Stimulated activated naive CD4-positive, alpha-beta T cell treated with Interleukin-2 at 50 U/mL for 16 hours (primary cell): ENCODE measurements around the gene FAM186B.

Experiments used
- DNase-seq: peaks from one replicate; lab custom pipeline; 2025; lab: John Stamatoyannopoulos, UW

The FAM186B gene

GRCh38 chr12:49609875-49610154 lies 4.4 kb upstream of the FAM186B start:
- no peak for DNase-seq

- DNase-seq = no peak
These were observed 3.8 kb upstream of the FAM186B start for GRCh38 chr12:49609059-49609874.

GRCh38 chr12:49604856-49605255 lies 583 bp downstream of the FAM186B start:
- DNase-seq = no peak

GRCh38 chr12:49603721-49604120 lies 1.7 kb downstream of the FAM186B start:
- no peak for DNase-seq

- DNase-seq = no peak
These were observed 5.5 kb downstream of the FAM186B start for GRCh38 chr12:49599961-49600360.

GRCh38 chr12:49598527-49598926 lies 6.9 kb downstream of the FAM186B start:
- no peak for DNase-seq

- no peak for DNase-seq
These were observed 16.5 kb downstream of the FAM186B start for GRCh38 chr12:49588721-49589516.

GRCh38 chr12:49588281-49588680 lies 17.2 kb downstream of the FAM186B start:
- DNase-seq = no peak

- DNase-seq = no peak
These were observed 18.1 kb downstream of the FAM186B start for GRCh38 chr12:49587174-49587908.

- DNase-seq = no peak
These were observed 19.7 kb downstream of the FAM186B start for GRCh38 chr12:49585477-49586459.

- no peak for DNase-seq
These were observed 20.8 kb downstream of the FAM186B start for GRCh38 chr12:49584591-49584990.

GRCh38 chr12:49583366-49584094 lies 21.9 kb downstream of the FAM186B start:
- no peak for DNase-seq

GRCh38 chr12:49582850-49583249 lies 22.6 kb downstream of the FAM186B start:
- no peak for DNase-seq

GRCh38 chr12:49582201-49582600 lies 23.2 kb downstream of the FAM186B start:
- no peak for DNase-seq

GRCh38 chr12:49580572-49581535 lies 24.6 kb downstream of the FAM186B start:
- DNase-seq = no peak

GRCh38 chr12:49578471-49579112 lies 26.8 kb downstream of the FAM186B start:
- DNase-seq = no peak

GRCh38 chr12:49577589-49578315 lies 27.7 kb downstream of the FAM186B start:
- no peak for DNase-seq

- DNase-seq = no peak
These were observed 36.8 kb downstream of the FAM186B start for GRCh38 chr12:49568442-49569162.
